ENCODE measurements around the gene NAPA. TPM values are rescaled to one million over a fixed set of nuclear protein-coding genes. Genes with fewer than 3 reads are reported as not detected.

Gene NAPA
- total and polyA plus RNA-seq, 2 of the 13 experiments (the other 11 are each of a cell fraction or from before 2014, with no cell fraction given): 32.6 to 65.9 TPM

DNA sequence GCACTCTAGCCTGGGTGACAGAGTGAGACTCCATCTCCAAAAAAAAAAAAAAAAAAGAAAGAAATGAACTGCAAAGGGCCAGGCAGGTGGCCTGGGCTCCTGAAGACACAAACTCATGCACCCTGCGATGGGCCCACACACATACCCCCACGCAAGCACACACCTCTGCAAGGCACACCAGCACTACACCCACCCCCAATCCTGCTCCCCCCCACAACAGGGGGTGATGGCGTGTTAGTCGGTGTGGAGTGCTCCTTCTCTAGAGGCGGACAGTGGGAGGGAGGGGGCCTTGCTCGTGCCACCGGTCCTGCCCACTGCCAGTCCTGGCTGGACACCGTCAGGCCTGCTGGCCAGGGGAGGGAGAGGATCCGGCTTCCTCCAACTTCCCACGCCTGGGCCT lies 41.5 kb downstream of the NAPA start:
- H3K4me3 ChIP-seq (replicated peaks in 1 of 3; ENCODE audit: insufficient read depth in 1 of 3, low read depth in 2 of 3, low read length in 3 of 3): no peak overlapping the region
- POLR2A ChIA-PET: no interaction called here
- peaks cover 6% of the 10 kb centered on the region; the same call in 1 of the 2 replicates for H3K4me1 ChIP-seq (ENCODE audit: insufficient read depth, low read length)
- H3K36me3 ChIP-seq (replicated peaks in 1 of 2; ENCODE audit: control insufficient read depth in 1 of 2, insufficient read depth in 2 of 2, low read length in 2 of 2): no peaks in the 10 kb centered on the region
- no peak overlapping the region for H3K27ac ChIP-seq (ENCODE audit: extremely low read length, insufficient read depth, low read length)
- 56% methylated on average over 10 of the region's 10 CpGs for WGBS (ENCODE audit: low lambda C conversion rate)
- TF ChIP-seq BCL6 (CRISPR knock-in tag; IDR thresholded peaks at IDR 0.05) (no peak), ZNF546 (CRISPR knock-in tag; conservative IDR thresholded peaks at IDR 0.05) (no peak), PAF1 (CRISPR knock-in tag; IDR thresholded peaks at IDR 0.05) (no peak), CEBPZ (IDR thresholded peaks at IDR 0.05; ENCODE audit: low read length) (no peak), PRMT3 (CRISPR knock-in tag; IDR thresholded peaks at IDR 0.05; ENCODE audit: borderline replicate concordance, low read depth) (no peak), ZBTB34 (CRISPR knock-in tag; IDR thresholded peaks at IDR 0.05) (no peak), CEBPB (IDR thresholded peaks at IDR 0.05; ENCODE audit: borderline replicate concordance, low read depth, low read length) (no peak), ZNF713 (CRISPR knock-in tag; IDR thresholded peaks at IDR 0.05) (no peak), ZFP36L1 (CRISPR knock-in tag; IDR thresholded peaks at IDR 0.05) (no peak), ZNF607 (CRISPR knock-in tag; IDR thresholded peaks at IDR 0.05; ENCODE audit: borderline replicate concordance) (no peak)
- TF ChIP-seq, protein P1, sequence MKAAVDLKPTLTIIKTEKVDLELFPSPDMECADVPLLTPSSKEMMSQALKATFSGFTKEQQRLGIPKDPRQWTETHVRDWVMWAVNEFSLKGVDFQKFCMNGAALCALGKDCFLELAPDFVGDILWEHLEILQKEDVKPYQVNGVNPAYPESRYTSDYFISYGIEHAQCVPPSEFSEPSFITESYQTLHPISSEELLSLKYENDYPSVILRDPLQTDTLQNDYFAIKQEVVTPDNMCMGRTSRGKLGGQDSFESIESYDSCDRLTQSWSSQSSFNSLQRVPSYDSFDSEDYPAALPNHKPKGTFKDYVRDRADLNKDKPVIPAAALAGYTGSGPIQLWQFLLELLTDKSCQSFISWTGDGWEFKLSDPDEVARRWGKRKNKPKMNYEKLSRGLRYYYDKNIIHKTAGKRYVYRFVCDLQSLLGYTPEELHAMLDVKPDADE (CRISPR knock-in tag; IDR thresholded peaks at IDR 0.05): no peak
- H3K79me2 ChIP-seq (ENCODE audit: insufficient read depth, low read length): no peaks in the 10 kb centered on the region
- no peak overlapping the region for H2AFZ ChIP-seq (ENCODE audit: low read length)
- DNase-seq (ENCODE audit: low spot score) (no peak), ATAC-seq (no peak), FAIRE-seq (no peak)
- no peaks in the 10 kb centered on the region for H3K9me3 ChIP-seq (ENCODE audit: low read length)
- no peaks in the 10 kb centered on the region for H4K20me1 ChIP-seq (ENCODE audit: insufficient read depth, low read length)
- in situ Hi-C loops (cut with HindIII; ENCODE audit: extremely low pct_ligation_motif_present, low pct_unique_long_range_greater_than_20kb): no loop called here
- BruUV-seq (replicated peaks): no TSS peak
- CTCF ChIA-PET (ENCODE audit: low intra/inter-chr PET ratio, low total read pairs): no interaction called here
- intact Hi-C loops (cut with micrococcal nuclease; ENCODE audit: unreplicated experiment): no loop called here
- H3K4me2 ChIP-seq (ENCODE audit: low read depth, low read length): no peak overlapping the region
- H3K27me3 ChIP-seq (ENCODE audit: control insufficient read depth in 1 of 2, insufficient read depth in 2 of 2, low read length in 2 of 2): peaks cover 1 to 30% of the 10 kb centered on the region in 2 experiments; a peak in 4 of 5 replicates
- H3K9ac ChIP-seq (ENCODE audit: insufficient read depth, low read depth, low read length): no peak overlapping the region
